WTC11 (cell line): ENCODE results near the gene CEP44. TPM values are rescaled to one million over a fixed set of nuclear protein-coding genes. Genes with fewer than 3 reads are reported as not detected.

Source experiments
- ATAC-seq: fragments of 200-7000 bp; cut with Tn5 transposase; 2 replicates; pipeline ENCODE4 v1.10.0; 2021; ENCODE audit warnings: mild to moderate bottlenecking, moderate library complexity
- CTCF ChIA-PET: fragments of 300-600 bp; sonication (Branson Sonifier 250); formaldehyde crosslinking; loops from one replicate; lab custom pipeline; 2021; ENCODE audit warnings: antibody characterized with exemption; lab: Charles Lee
- POLR2A ChIA-PET: fragments of 350-600 bp; sonication (Branson Sonifier 250); formaldehyde crosslinking; loops from one replicate; lab custom pipeline; 2021; ENCODE audit warnings: antibody characterized with exemption; lab: Charles Lee
- DNase-seq: peaks from one replicate; pipeline ENCODE4 v3.0.0; 2021; ENCODE audit warnings: low spot score
- H3K27ac Mint-ChIP-seq: 2 replicates; pipeline ENCODE4 v1.8.0; 2021; ENCODE audit warnings: mixed read lengths
- H3K27me3 Mint-ChIP-seq: 2 replicates; pipeline ENCODE4 v1.8.0; 2021; ENCODE audit warnings: low read depth, mild to moderate bottlenecking, moderate library complexity, mixed read lengths
- H3K36me3 Mint-ChIP-seq: 2 replicates; pipeline ENCODE4 v1.8.0; 2021; ENCODE audit warnings: mixed read lengths
- H3K4me1 Mint-ChIP-seq: 2 replicates; pipeline ENCODE4 v1.8.0; 2022; ENCODE audit warnings: mixed read lengths
- H3K4me3 Mint-ChIP-seq: 2 replicates; pipeline ENCODE4 v1.8.0; 2021; ENCODE audit warnings: mild to moderate bottlenecking, moderate library complexity, mixed read lengths
- H3K9me3 Mint-ChIP-seq: 2 replicates; pipeline ENCODE4 v1.8.0; 2021; ENCODE audit warnings: mixed read lengths
- ATF1 ChIP-seq: sonication (generic); formaldehyde crosslinking; IDR thresholded peaks from 2 replicates; pipeline ENCODE4 v1.8.1; 2023; ENCODE audit warnings: mild to moderate bottlenecking, moderate library complexity, missing genetic modification reagents
- CREB1 ChIP-seq: sonication (generic); formaldehyde crosslinking; IDR thresholded peaks from 2 replicates; pipeline ENCODE4 v1.8.0; 2023; ENCODE audit warnings: mild to moderate bottlenecking, missing genetic modification reagents
- GABPB1 ChIP-seq: sonication (generic); formaldehyde crosslinking; IDR thresholded peaks from 2 replicates; pipeline ENCODE4 v1.8.1; 2023; ENCODE audit warnings: mild to moderate bottlenecking, missing genetic modification reagents
- GRHL2 ChIP-seq: fragments of 250-450 bp; sonication (Bioruptor Pico); IDR thresholded peaks from 2 replicates; pipeline ENCODE4 v1.8.0; 2022; ENCODE audit warnings: mild to moderate bottlenecking, moderate library complexity; ENCODE audit not compliant: insufficient replicate concordance, severe bottlenecking
- JUN ChIP-seq: sonication (generic); formaldehyde crosslinking; IDR thresholded peaks from 2 replicates; pipeline ENCODE4 v1.8.0; 2023; ENCODE audit warnings: mild to moderate bottlenecking, missing genetic modification reagents
- KAT7 ChIP-seq: sonication (generic); formaldehyde crosslinking; IDR thresholded peaks from 2 replicates; pipeline ENCODE4 v1.8.1; 2023; ENCODE audit warnings: missing genetic modification reagents, mild to moderate bottlenecking, borderline replicate concordance
- MXD4 ChIP-seq: fragments of 250-450 bp; sonication (Bioruptor Pico); IDR thresholded peaks from 2 replicates; pipeline ENCODE4 v1.8.0; 2021; ENCODE audit warnings: mild to moderate bottlenecking, moderate library complexity, borderline replicate concordance
- MYBL2 ChIP-seq: sonication (generic); formaldehyde crosslinking; IDR thresholded peaks from 2 replicates; pipeline ENCODE4 v1.8.1; 2023; ENCODE audit warnings: mild to moderate bottlenecking, moderate library complexity, missing genetic modification reagents
- NFYB ChIP-seq: sonication (generic); formaldehyde crosslinking; conservative IDR thresholded peaks from 2 replicates; pipeline ENCODE4 v1.8.0; 2022; ENCODE audit warnings: low read depth, missing genetic modification reagents
- OVOL2 ChIP-seq: fragments of 250-450 bp; sonication (Bioruptor Pico); IDR thresholded peaks from 2 replicates; pipeline ENCODE4 v1.9.0; 2021; ENCODE audit warnings: mild to moderate bottlenecking, borderline replicate concordance
- SMAD3 ChIP-seq: sonication (generic); formaldehyde crosslinking; IDR thresholded peaks from 2 replicates; pipeline ENCODE4 v1.8.0; 2022; ENCODE audit warnings: missing genetic modification reagents, mild to moderate bottlenecking, borderline replicate concordance
- SMAD4 ChIP-seq: sonication (generic); formaldehyde crosslinking; IDR thresholded peaks from 2 replicates; pipeline ENCODE4 v1.8.0; 2022; ENCODE audit warnings: mild to moderate bottlenecking, missing genetic modification reagents
- SP1 ChIP-seq: sonication (generic); formaldehyde crosslinking; conservative IDR thresholded peaks from 2 replicates; pipeline ENCODE4 v1.8.1; 2022; ENCODE audit warnings: missing genetic modification reagents
- TCF7 ChIP-seq: sonication (generic); formaldehyde crosslinking; IDR thresholded peaks from 2 replicates; pipeline ENCODE4 v1.8.0; 2022; ENCODE audit warnings: mild to moderate bottlenecking, low read depth, missing genetic modification reagents, moderate library complexity
- TEAD1 ChIP-seq: sonication (generic); formaldehyde crosslinking; IDR thresholded peaks from 2 replicates; pipeline ENCODE4 v1.8.0; 2022; ENCODE audit warnings: mild to moderate bottlenecking, missing genetic modification reagents
- TP53 ChIP-seq: sonication (generic); formaldehyde crosslinking; IDR thresholded peaks from 2 replicates; pipeline ENCODE4 v1.8.1; 2023; ENCODE audit warnings: mild to moderate bottlenecking, missing genetic modification reagents
- ZNF232 ChIP-seq: sonication (generic); formaldehyde crosslinking; IDR thresholded peaks from 2 replicates; pipeline ENCODE4 v1.8.0; 2022; ENCODE audit warnings: mild to moderate bottlenecking, missing genetic modification reagents
- ZNF423 ChIP-seq: fragments of 250-450 bp; sonication (Bioruptor Pico); IDR thresholded peaks from 2 replicates; pipeline ENCODE4 v2.1.2; 2022; ENCODE audit warnings: mild to moderate bottlenecking, moderate library complexity
- total RNA-seq: library from RNA; stranded (reverse); gene quantifications from 3 replicates; pipeline ENCODE4 v1.2.3, GENCODE V29; 2021
- TF ChIP-seq, protein P1 (sequence below): fragments of 250-450 bp; sonication (Bioruptor Pico); IDR thresholded peaks from 2 replicates; pipeline ENCODE4 v1.9.0; 2021; ENCODE audit warnings: mild to moderate bottlenecking
- TF ChIP-seq, protein P2 (sequence below): sonication (generic); formaldehyde crosslinking; IDR thresholded peaks from 2 replicates; pipeline ENCODE4 v1.8.1; 2023; ENCODE audit warnings: mild to moderate bottlenecking, missing genetic modification reagents
- TF ChIP-seq, protein P3 (sequence below): fragments of 250-450 bp; sonication (Bioruptor Pico); IDR thresholded peaks from 2 replicates; pipeline ENCODE4 v2.1.2; 2022; ENCODE audit warnings: mild to moderate bottlenecking, moderate library complexity
- TF ChIP-seq, protein P4 (sequence below): sonication (generic); formaldehyde crosslinking; IDR thresholded peaks from 2 replicates; pipeline ENCODE4 v1.8.1; 2022; ENCODE audit warnings: mild to moderate bottlenecking, moderate library complexity, missing genetic modification reagents
- TF ChIP-seq, protein P5 (sequence below): fragments of 250-450 bp; sonication (Bioruptor Pico); conservative IDR thresholded peaks from 2 replicates; pipeline ENCODE4 v1.9.0; 2021; ENCODE audit warnings: mild to moderate bottlenecking
- TF ChIP-seq, protein P6 (sequence below): fragments of 250-450 bp; sonication (Bioruptor Pico); IDR thresholded peaks from 2 replicates; pipeline ENCODE4 v1.8.0; 2021; ENCODE audit warnings: mild to moderate bottlenecking
- TF ChIP-seq, protein P7 (sequence below): fragments of 250-450 bp; sonication (Bioruptor Pico); IDR thresholded peaks from 2 replicates; pipeline ENCODE4 v1.9.0; 2021; ENCODE audit warnings: mild to moderate bottlenecking

Gene CEP44
- total RNA-seq, 1 experiment from 2014 or later, result 17.9 TPM

DNA sequence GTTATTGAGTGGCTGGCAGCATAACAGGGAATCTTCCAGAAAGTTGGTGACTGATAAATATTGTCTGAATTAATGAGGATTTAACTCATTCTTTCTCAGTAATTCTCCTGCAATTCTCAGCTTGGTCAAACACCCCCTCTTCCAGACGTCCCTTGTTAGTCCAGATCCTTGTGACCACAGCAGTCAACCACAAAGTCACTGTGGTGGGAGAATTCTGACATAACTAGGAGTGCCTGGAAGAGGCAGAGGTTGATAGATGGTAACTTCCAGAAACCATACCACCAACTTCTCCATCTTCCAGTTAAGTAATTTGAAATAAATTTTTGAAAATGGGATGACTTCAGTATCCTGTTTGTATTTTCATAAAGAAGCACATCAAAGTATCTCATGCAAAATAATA, 90.1 kb downstream of the CEP44 start:
- Mint-ChIP-seq H3K36me3 (peaks cover 12% of the 10 kb centered on the region), H3K27ac (no peak overlapping the region), H3K4me3 (no peak overlapping the region), H3K9me3 (peaks cover 20% of the 10 kb centered on the region), H3K27me3 (peaks cover 25% of the 10 kb centered on the region), H3K4me1 (peaks cover 25% of the 10 kb centered on the region)
- ATAC-seq (no peak), DNase-seq (no peak)
- ChIA-PET POLR2A (no interaction called here), CTCF (no interaction called here)
- TF ChIP-seq, protein P1, sequence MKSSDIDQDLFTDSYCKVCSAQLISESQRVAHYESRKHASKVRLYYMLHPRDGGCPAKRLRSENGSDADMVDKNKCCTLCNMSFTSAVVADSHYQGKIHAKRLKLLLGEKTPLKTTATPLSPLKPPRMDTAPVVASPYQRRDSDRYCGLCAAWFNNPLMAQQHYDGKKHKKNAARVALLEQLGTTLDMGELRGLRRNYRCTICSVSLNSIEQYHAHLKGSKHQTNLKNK (CRISPR knock-in tag), result no peak
- no peak for TF ChIP-seq OVOL2 (CRISPR knock-in tag)
- no peak for TF ChIP-seq SP1
- TF ChIP-seq, protein P2, sequence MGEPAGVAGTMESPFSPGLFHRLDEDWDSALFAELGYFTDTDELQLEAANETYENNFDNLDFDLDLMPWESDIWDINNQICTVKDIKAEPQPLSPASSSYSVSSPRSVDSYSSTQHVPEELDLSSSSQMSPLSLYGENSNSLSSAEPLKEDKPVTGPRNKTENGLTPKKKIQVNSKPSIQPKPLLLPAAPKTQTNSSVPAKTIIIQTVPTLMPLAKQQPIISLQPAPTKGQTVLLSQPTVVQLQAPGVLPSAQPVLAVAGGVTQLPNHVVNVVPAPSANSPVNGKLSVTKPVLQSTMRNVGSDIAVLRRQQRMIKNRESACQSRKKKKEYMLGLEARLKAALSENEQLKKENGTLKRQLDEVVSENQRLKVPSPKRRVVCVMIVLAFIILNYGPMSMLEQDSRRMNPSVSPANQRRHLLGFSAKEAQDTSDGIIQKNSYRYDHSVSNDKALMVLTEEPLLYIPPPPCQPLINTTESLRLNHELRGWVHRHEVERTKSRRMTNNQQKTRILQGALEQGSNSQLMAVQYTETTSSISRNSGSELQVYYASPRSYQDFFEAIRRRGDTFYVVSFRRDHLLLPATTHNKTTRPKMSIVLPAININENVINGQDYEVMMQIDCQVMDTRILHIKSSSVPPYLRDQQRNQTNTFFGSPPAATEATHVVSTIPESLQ (CRISPR knock-in tag), result no peak
- TF ChIP-seq KAT7, result no peak
- TF ChIP-seq MYBL2 (CRISPR knock-in tag), result no peak
- no peak for TF ChIP-seq ZNF232 (CRISPR knock-in tag)
- TF ChIP-seq, protein P3, sequence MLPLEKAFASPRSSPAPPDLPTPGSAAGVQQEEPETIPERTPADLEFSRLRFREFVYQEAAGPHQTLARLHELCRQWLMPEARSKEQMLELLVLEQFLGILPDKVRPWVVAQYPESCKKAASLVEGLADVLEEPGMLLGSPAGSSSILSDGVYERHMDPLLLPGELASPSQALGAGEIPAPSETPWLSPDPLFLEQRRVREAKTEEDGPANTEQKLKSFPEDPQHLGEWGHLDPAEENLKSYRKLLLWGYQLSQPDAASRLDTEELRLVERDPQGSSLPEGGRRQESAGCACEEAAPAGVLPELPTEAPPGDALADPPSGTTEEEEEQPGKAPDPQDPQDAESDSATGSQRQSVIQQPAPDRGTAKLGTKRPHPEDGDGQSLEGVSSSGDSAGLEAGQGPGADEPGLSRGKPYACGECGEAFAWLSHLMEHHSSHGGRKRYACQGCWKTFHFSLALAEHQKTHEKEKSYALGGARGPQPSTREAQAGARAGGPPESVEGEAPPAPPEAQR (CRISPR knock-in tag), result no peak
- no peak for TF ChIP-seq NFYB (CRISPR knock-in tag)
- TF ChIP-seq, protein P4, sequence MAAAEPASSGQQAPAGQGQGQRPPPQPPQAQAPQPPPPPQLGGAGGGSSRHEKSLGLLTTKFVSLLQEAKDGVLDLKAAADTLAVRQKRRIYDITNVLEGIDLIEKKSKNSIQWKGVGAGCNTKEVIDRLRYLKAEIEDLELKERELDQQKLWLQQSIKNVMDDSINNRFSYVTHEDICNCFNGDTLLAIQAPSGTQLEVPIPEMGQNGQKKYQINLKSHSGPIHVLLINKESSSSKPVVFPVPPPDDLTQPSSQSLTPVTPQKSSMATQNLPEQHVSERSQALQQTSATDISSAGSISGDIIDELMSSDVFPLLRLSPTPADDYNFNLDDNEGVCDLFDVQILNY (CRISPR knock-in tag), result no peak
- TF ChIP-seq, protein P5, sequence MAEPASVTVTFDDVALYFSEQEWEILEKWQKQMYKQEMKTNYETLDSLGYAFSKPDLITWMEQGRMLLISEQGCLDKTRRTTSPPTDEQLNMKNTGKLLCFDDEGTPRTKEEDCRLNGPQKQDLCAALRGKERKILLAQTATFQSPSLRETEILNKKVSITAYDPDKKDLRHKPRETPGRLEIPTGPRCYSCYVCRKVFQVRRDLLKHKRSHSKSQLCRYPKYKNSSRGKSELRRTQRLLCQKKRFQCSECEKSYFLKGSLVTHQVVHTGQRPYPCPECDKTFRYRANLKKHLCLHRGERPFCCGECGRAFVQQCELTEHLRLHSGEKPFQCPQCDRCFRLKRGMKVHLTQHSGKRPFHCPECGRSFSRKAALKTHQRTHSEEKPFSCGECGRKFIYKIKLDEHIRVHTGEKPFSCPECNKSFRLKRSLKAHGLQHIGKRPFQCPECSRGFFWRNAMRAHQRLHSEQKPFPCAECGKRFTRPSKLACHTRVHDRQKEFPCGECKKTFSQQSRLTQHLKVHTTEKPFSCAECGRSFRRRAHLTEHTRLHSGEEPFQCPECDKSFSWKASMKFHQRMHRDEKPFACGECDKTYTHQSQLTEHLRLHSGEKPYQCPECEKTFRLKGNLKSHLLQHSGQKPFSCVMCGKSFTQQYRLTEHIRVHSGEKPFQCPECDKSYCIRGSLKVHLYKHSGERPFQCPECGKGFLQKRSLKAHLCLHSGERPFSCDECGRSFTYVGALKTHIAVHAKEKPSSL (CRISPR knock-in tag), result no peak
- no peak for TF ChIP-seq TEAD1 (CRISPR knock-in tag)
- no peak for TF ChIP-seq GRHL2 (CRISPR knock-in tag)
- TF ChIP-seq SMAD3 (CRISPR knock-in tag), result no peak
- TF ChIP-seq JUN (CRISPR knock-in tag), result no peak
- TF ChIP-seq TCF7, result no peak
- TF ChIP-seq MXD4, result no peak
- no peak for TF ChIP-seq GABPB1 (CRISPR knock-in tag)
- TF ChIP-seq CREB1 (CRISPR knock-in tag), result no peak
- TF ChIP-seq SMAD4, result no peak

DNA sequence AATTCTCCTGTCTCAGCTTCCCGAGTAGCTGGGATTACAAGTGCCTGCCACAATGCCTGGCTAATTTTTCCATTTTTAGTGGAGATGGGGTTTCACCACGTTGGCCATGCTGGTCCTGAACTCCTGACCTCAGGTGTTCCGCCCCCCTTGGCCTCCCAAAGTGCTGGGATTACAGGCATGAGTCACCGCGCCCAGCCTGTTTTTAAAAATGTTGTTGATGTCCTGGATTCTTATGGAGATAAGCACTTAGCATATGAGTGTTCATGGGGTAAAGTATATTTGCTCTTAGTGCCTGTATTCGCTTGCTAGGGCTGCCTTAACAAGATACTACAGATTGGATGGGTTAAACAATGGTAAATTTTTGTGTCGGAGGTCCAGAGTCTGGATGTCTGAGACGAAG, 91.7 kb downstream of the CEP44 start:
- peaks cover 34% of the 10 kb centered on the region for H3K4me1 Mint-ChIP-seq
- no peak overlapping the region for H3K4me3 Mint-ChIP-seq
- POLR2A ChIA-PET, result no interaction called here
- CTCF ChIA-PET, result no interaction called here
- peaks cover 18% of the 10 kb centered on the region for H3K9me3 Mint-ChIP-seq
- DNase-seq (no peak), ATAC-seq (peak; percentile 80)
- H3K36me3 Mint-ChIP-seq, result peaks cover 10% of the 10 kb centered on the region
- no peak overlapping the region for H3K27ac Mint-ChIP-seq
- peaks cover 25% of the 10 kb centered on the region for H3K27me3 Mint-ChIP-seq
- TF ChIP-seq, protein P6, sequence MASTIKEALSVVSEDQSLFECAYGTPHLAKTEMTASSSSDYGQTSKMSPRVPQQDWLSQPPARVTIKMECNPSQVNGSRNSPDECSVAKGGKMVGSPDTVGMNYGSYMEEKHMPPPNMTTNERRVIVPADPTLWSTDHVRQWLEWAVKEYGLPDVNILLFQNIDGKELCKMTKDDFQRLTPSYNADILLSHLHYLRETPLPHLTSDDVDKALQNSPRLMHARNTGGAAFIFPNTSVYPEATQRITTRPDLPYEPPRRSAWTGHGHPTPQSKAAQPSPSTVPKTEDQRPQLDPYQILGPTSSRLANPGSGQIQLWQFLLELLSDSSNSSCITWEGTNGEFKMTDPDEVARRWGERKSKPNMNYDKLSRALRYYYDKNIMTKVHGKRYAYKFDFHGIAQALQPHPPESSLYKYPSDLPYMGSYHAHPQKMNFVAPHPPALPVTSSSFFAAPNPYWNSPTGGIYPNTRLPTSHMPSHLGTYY (CRISPR knock-in tag), result no peak
- TF ChIP-seq, protein P2 (CRISPR knock-in tag), result no peak
- TF ChIP-seq ZNF423 (CRISPR knock-in tag) (no peak), TP53 (no peak), ZNF232 (CRISPR knock-in tag) (no peak), ATF1 (no peak)
- TF ChIP-seq, protein P7, sequence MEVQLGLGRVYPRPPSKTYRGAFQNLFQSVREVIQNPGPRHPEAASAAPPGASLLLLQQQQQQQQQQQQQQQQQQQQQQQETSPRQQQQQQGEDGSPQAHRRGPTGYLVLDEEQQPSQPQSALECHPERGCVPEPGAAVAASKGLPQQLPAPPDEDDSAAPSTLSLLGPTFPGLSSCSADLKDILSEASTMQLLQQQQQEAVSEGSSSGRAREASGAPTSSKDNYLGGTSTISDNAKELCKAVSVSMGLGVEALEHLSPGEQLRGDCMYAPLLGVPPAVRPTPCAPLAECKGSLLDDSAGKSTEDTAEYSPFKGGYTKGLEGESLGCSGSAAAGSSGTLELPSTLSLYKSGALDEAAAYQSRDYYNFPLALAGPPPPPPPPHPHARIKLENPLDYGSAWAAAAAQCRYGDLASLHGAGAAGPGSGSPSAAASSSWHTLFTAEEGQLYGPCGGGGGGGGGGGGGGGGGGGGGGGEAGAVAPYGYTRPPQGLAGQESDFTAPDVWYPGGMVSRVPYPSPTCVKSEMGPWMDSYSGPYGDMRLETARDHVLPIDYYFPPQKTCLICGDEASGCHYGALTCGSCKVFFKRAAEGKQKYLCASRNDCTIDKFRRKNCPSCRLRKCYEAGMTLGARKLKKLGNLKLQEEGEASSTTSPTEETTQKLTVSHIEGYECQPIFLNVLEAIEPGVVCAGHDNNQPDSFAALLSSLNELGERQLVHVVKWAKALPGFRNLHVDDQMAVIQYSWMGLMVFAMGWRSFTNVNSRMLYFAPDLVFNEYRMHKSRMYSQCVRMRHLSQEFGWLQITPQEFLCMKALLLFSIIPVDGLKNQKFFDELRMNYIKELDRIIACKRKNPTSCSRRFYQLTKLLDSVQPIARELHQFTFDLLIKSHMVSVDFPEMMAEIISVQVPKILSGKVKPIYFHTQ (CRISPR knock-in tag), result no peak
